NCI-H187 (cell line): ENCODE results near the gene ABLIM2.
"Not testable (repeated sequence)": the region's sequence is repeated elsewhere in the genome, so short reads cannot be mapped to it uniquely, and the experiment has no call there.

Source experiments
- DNase-seq, 2 experiments: peaks; one replicate each; lab custom pipeline; 2025; lab: John Stamatoyannopoulos, UW

Gene ABLIM2

DNA sequence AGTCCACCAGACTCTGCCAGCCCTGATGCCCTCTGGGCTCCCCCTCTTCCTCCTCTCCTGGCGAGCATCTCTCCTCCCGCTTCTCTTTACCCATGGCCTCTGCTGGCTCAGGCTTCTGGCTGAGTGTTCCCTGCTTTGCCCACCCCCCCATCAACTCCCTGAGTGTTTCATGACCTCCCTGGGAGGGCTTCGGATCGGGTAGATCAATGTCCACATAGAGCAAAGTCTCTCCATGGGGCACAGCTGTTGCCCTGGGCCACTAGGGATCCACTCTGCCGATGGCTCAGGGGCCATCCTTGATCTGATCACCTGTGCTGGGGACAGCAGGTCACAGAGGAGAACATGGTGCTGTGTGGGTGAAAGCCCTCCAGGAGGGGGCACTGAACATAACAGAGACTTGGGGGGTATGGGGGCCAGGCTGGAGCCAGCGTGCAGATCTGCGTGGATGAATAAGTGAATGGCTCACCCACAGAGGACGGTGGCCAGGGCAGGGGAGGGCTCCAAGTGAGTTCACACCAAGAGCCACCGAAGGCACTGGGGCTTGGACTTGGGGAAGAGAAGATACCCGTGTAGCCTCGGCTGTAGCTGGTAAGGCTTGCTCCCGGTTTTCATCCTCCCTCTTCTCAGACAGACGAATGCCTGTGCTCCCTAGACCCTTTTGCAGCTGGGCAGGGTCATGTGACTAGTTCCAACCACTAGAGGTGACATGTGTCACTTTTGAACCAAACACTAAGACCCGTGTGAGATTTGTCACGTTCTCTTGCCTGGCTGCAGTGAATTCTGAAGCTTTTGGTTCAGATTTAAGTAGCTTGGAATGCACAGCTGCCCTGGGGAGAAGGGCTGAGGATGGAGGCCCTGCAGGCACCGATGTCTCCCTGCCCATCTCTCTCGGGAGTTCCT lies 195.8 kb downstream of the ABLIM2 start:
- DNase-seq = no peak

DNA sequence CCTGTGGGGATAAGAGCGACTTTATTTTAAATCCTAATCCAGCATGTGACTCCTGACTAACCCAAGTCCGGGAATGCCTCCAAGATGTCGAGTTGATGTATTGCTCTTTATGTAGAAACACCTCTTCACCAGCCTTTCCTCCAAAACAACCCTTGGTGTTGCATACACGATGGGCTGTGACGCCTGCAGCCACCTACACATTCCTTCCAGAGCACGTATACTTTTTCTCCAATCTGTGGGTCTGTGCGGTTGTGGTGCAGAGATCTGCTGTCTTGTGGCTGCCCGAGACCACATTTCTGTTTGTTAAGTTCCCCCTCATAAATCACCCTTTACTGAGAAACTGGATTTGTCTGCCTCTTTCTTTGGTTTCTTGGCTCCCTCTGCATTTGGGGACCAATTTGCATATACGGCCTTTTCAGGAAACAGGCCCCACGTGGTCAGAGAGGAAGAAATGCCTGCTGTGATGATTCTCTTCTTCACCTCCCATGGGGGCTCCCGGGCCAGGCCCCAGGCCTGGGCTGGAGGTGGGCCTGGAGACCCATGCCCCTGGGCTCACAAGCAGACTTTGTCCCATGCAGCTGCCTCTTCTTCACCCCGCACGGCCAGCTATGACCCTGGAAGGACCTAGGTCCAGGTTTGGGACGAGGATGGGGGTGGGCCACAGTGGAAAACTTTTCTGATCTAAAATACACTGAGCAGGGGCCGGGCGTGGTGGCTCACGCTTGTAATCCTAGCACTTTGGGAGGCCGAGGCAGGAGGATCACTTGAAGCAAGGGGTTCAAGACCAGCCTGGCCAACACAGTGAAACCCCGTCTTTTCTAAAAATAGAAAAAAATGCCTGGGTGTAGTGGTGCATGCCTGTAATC lies 197.6 kb downstream of the ABLIM2 start:
- DNase-seq = no peak

GRCh38 chr4:7960017-7960789 lies 198.4 kb downstream of the ABLIM2 start:
- DNase-seq = no peak

DNA sequence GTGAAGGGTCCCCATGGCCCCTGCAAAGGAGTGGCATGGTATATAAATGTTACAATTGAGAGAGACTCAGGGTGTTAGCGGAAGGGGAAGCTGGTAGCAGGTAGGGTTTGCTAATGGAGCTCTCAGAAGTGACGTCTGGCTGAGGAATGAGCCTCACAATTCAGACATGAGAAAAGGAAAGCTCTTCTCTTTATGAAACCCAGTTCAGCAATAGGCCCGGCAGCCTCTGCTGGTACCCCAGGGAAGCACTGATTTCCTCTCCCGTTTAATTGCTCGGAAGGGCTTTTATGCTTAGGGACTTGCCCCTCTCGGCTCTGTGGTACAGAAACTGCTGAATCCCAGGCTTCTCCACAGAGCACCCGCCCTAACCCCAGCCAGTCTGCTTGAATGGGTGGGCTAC lies 199.5 kb downstream of the ABLIM2 start:
- no peak for DNase-seq

GRCh38 chr4:7956934-7957656 lies 201.5 kb downstream of the ABLIM2 start:
- no peak for DNase-seq

DNA sequence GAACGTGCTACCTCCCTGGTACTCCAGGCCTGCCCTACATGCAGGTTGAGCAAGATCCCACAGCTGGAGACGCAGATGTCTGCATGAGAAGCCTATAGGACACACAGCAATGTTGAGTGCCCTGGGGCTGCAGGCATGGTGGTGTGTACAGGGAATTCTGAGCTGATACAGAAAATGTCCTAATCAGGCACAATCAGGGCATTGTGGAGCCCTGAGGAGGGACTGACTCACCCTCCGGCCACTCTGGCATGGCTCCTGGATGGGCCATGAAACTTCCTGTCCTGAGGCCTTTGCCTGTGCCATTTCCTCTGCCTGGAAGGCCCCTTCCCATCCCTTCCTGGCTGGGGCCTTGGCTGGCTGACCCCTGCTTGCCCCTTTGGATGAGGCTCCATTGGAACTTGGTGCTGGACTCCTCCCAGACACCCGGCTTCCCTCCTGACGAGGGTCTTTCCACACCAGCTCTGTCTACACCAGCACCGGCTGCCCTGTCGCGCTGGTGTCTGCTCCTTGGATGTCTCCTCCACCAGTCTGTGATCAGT lies 202.3 kb downstream of the ABLIM2 start:
- no peak for DNase-seq

GRCh38 chr4:7955393-7955792 lies 203.2 kb downstream of the ABLIM2 start:
- no peak for DNase-seq

DNA sequence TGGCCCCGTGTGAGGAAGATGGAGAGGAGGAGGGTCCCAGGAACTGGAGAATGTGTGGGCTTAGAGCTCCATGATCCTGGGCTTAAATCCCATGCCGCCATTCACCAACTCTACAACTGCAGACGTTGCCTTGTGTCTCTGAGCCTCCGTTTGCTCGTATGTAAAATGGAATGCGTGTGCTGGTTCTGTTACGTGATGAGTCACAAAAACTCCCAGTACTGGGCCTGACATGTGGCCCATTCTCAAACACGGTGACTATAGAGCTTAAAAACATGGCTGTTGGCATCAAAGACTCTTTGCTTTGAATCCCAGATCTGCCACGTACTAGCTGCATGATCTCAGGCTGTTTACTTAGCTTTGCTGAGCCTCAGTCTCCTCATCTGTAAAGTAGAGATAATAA lies 206.0 kb downstream of the ABLIM2 start:
- DNase-seq = no peak

DNA sequence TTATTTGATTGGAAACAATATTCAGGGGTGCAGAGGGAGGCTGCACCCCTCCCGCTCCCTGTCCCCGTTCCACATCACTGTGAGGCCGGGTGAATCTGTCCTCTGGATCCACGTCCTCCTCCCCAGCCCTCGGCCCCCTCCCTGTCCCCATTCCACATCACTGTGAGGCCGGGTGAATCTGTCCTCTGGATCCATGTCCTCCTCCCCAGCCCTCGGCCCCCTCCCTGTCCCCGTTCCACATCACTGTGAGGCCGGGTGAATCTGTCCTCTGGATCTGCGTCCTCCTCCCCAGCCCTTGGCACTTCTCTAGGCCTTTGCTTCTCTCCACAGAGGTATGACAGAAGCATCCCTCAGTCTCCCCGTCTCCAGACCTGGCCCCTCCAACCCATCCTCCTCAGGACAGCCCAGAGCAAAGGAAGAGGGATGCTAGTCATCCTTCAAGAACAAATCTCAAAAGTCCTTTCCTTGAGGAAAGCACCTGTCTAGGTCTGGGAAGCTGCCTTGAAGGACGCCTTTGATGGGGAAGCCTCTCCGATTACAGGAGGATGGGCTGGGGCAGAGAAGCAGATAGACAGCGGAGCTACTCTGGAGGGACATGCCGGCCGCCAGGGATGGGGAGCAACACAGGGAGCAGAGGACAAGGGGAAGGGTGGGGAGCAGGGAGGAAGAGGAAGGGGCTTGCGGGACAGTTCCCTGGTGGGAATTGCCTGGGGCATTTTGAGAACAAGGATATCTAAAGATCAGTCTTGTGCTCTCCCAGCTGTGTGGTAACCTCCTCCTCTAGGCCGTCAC lies 208.1 kb downstream of the ABLIM2 start:
- DNase-seq = no peak

- DNase-seq = no peak
Measured at GRCh38 chr4:7949759-7950158, 208.9 kb downstream of the ABLIM2 start.

DNA sequence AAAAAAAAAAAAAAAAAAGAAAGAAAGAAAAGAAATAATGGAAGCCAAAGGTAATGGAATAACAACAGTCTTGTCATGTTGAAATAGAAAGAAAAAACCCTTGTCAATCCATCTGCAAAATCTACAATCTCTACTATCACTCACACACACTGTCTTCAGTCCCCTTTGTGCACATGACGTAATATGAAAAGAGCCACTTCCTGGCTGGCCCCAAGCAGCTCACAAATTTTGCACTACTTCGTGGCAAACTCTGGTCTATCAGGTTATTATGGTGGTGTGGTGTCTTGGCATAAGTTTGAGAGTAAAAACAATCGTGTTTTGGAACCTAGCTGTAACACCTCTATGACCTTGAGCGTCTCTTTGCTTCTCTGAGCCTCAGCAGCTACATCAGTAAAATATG lies 210.7 kb downstream of the ABLIM2 start:
- DNase-seq = no peak

GRCh38 chr4:7945709-7946380 lies 212.8 kb downstream of the ABLIM2 start:
- no peak for DNase-seq

GRCh38 chr4:7944599-7945220 lies 213.9 kb downstream of the ABLIM2 start:
- no peak for DNase-seq

DNA sequence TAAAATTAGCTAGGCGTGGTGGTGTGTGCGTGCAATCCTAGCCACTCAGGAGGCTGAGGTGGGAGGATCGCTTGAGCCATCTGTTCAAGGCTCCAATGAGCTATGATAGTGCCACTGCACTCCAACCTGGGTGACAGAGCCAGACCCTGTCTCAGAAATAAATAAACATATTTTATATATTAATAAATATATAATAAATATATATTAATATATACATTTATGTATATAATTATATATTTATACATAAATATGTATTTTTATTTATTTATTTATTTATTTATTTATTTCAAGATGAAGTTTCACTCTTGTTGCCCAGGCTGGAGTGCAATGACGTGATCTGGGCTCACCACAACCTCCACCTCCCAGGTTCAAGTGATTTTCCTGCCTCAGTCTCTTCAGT lies 214.9 kb downstream of the ABLIM2 start:
- DNase-seq = not testable (repeated sequence)

DNA sequence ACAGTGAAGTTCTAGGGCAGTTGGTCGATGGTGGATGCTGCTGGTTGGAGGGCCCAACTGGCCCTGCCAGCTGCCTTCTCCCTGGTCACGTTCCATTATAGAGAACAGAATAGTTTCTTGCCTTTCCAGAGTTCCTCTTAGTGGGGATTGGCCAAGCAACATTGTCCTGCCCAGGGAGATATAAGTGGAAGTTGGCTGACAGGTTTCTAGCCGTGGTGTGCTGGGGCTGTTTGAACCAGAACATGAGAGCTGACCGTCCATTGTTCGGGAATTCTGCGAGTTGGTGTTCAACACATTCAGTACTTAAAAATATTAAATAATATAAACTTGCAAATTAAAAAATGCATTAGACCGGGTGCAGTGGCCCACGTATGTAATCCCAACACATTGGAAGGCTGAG lies 215.4 kb downstream of the ABLIM2 start:
- DNase-seq = no peak

GRCh38 chr4:7941965-7942496 lies 216.6 kb downstream of the ABLIM2 start:
- no peak for DNase-seq

DNA sequence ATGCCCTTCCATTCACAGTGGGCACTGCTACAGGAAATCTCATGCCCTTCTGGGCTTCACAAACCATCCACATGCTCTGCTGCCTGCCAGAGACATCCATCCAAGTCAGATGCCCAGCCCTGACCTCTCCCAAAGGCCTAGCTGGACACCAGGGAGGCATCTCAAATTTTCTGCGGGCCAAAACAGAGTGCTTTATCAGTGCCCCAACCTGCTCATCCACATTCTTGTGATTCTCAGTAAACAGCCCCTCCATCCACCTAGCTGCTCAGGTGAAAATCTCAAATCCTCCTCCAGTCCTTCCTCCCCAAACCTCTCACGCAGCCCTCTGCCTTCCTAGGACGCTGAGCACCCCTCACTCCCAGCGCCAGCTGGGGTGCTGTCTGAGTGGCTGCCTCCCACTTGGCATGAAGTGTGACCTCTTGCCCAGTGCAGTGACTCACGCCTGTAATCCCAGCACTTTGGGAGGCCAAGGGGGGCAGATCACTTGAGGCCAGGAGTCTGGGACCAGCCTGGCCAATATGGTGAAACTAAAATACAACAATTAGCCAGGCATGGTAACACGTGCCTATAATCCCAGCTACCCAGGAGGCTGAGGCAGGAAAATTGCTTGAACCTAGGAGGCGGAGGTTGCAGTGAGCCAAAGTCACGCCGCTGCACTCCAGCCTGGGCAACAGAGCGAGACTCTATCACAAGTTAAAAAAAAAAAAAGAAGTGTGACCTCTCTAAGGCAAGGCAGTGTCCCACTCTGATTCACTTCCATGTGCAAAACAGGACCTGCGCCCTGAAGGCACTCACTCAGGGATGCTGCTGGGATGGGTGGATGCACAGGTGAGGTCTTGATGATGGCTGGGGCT lies 217.3 kb downstream of the ABLIM2 start:
- DNase-seq = no peak
